ENCODE measurements around the gene KDM1B.
"Not testable (repeated sequence)": the region's sequence is repeated elsewhere in the genome, so short reads cannot be mapped to it uniquely, and the experiment has no call there.

Gene KDM1B

DNA sequence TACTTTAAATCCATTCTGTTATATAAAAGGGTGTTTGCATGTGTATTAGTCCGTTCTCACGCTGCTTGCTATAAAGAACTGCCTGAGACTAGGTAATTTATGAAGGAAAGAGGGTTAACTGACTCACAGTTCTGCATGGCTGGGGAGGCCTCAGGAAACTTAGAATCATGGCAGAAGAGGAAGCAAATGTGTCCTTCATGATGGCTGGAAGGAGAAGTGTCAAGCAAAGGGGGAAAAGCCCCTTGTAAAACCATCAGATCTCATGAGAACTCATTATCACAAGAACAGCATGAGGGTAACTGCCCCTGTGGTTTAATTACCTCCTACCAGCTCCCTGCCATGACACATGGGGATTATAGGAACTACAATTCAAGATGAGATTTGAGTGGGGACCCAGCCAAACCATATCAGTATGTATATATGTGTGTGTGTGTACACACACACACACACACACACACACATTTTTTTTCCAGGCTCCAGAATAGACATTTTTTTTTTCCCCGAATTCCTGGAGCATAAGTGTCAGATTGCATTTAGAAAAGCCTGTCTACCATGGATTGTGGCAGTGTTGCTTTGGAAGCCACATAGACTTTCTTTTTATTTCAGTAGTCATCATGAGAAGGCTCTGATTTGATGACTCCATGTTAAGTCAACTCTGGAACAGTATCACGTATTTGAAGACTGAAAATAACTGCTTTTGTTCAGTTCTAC, 31.5 kb downstream of the KDM1B start:
- no peak for DNase-seq (ENCODE audit: low spot score)

DNA sequence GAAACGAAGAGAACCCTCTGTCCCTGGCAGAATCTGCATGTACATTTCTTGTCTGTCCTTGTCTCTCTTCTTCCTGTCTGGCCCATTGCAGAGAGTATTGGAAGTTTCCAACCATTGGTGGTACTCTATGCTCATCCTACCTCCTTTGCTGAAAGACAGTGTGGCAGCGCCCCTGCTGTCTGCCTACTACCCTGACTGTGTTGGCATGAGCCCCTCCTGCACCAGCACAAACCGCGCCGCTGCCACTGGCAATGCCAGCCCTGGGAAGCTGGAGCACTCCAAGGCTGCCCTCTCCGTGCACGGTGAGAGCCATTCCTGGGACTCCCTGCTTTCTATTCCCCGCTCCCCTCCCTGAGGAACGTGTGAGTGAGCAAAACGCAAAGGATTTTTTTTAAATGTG, 32.5 kb downstream of the KDM1B start:
- no peak for DNase-seq (ENCODE audit: low spot score)

DNA sequence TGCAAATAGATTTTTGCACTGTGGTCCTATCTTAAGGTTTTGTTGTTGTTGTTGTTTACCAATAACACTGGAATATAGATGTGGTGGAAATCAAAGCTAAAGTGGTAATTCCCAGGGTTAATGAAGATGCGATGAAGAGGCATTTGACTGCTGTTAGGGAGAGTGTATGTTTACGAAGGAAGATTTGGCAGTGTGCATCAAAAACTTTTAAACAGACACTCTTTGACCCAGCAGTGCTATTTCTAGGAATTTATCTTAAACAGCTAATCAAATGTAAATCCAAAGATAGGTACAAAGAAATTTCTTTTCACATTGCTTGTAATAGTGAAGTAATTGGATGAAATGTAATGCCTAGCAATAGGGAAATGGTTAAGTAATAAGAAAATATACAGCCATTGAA, 34.0 kb downstream of the KDM1B start:
- DNase-seq (ENCODE audit: low spot score), result no peak

DNA sequence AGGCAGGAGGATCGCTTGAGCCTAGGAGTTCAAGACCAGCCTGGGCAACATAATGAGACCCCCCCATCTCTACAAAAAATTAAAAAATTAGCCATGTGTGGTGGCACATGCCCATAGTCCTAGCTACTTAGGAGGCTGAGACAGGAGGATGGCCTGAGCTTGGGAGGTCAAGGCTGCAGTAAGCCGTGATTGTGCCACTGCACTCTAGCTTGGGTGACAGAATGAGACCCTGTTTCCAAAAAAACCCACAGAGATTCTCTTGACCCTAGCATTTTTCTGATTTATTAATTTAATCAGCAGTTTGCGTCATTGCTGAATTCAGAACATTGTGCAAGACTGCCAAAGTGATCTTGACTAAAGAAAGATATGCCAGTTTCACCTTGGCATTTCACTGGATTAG, 36.8 kb downstream of the KDM1B start:
- no peak for DNase-seq (ENCODE audit: low spot score)

DNA sequence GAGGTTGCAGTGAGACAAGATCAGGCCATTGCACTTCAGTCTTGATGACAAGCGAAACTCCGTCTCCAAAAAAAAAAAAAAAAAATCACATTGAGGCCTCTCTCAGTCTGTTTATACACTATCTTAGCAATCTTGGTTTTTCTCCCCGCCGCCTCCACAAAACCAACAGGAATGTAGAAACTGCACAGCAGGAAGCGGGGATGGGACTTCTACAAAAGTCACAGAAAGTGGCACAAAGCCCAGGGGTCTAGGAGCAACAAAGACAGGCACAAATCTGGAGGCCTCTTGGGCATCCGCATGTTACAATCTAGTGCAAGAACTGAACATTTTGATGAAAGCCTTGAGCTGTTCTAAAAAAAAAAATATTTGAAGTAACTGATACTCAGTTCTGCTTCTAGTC, 48.6 kb downstream of the KDM1B start:
- no peak for DNase-seq (ENCODE audit: low spot score)

DNA sequence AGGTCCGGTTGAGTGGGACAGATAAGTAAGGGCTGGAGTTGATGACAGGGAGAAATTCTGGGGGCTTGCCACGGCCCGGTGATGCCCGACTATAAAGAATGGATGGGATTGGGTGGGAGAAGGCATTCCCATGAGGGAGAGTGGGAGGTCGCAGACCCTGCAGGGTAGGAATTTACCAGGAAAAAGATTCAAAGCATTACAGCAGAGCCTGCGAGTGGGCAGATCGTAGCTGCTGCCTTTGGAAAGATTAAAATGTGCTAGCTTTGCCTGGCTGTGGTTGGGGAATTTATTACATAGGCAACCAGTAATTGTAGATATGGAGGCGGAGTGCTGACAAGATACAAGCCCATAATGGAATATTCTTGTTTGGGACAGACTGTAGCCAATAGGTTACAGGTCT, 49.5 kb downstream of the KDM1B start:
- no peak for DNase-seq (ENCODE audit: low spot score)

DNA sequence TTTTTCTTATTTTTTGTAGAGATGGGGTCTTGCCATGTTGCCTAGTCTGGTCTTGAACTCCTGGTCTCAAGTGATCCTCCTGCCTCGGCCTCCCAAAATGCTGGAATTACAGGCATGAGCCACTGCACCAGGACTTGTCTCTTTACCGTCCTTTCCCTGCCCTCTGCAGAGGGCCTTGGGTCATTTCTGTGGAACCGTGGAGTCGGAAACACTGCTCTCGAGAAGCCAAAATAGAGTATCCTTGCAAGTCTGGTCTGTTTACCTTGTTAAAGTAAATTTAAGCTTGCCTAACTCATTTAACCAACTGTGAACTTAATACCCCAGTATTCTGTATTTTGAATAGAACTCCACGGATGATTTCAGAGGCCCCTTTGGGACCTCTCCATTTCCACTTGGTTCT, 51.4 kb downstream of the KDM1B start:
- DNase-seq (ENCODE audit: low spot score), result no peak

DNA sequence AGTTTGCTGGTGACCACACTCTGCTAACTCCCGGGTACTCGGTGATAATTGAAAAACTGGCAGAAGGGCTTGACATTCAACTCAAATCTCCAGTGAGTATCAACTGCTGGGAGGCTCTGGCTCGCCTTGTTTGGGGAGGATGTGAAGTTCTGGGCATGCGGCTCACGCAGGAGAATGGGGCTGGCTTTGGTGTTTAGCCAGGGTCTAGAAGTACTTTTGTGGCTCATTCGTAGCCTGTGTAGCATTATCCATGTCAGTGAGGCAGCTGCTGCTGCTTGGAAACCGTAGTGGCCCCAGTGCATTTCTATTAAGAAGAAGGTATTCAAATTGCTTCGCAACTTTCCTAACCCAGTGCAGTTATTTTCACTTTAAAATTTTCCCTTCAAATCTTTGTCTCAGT, 52.2 kb downstream of the KDM1B start:
- DNase-seq (ENCODE audit: low spot score), result no peak

DNA sequence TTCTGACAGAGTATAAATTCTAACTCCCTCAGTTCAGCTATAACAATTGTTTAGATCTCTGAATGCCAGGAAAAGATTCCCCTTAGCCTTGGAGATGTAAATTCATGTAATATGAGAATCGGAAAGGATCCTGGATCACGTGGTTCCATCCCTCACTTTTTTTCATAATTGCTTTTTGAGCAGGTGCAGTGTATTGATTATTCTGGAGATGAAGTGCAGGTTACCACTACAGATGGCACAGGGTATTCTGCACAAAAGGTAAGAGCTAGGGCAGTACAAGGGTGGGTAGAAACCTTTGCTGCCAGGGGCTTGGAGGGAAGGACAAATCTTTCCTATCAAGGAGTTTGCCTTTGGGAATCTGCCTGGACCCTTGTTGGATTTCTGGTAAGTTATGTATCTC, 52.7 kb downstream of the KDM1B start:
- DNase-seq (ENCODE audit: low spot score), result no peak

DNA sequence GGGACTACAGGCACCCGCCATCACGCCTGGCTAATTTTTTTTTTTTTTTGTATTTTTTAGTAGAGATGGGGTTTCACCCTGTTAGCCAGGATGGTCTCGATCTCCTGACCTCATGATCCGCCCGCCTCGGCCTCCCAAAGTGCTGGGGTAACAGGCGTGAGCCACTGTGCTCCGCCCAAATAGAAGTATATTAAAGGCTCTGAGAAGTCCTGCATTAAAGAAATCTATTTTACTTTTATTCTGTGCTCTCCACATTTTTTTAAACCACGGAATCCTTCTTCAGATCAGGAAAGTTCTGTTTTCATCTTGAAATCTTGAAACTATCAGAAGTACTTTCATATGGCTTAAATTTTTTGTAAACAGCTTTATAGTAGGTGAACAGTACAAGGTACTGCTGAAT, 53.6 kb downstream of the KDM1B start:
- not testable (repeated sequence) for DNase-seq (ENCODE audit: low spot score)

DNA sequence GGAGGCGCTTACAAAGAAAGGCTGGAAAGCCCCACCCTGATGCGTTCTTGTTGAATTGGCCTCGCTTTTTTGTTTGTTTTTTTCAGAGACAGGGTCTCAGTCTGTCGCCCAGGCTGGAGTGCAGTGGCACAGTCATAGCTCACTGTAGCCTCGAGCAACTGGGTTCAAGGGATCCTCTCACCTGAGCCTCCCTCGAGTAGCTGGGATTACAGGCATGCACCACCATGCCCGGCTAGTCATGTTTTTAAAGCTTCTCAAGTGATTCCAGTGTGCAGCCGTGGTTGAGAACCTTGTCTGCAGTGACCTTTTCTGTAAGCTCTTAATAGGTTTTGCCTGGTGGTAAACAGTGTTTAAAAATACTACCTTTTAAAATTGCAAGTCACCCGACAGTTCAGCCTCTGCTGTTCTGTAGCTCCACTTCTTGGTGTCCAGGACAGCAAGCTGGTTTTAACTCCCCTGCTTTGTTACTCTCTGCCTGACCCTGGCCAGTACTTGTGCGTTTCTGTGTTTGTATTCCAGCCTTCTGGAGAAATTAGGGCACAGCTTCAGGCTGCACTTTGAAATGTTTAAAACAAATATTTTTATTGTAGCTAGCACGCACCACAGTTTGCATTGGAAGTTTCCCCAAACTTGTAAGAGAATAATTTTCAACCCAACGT, 54.4 kb downstream of the KDM1B start:
- DNase-seq (ENCODE audit: low spot score), result no peak

DNA sequence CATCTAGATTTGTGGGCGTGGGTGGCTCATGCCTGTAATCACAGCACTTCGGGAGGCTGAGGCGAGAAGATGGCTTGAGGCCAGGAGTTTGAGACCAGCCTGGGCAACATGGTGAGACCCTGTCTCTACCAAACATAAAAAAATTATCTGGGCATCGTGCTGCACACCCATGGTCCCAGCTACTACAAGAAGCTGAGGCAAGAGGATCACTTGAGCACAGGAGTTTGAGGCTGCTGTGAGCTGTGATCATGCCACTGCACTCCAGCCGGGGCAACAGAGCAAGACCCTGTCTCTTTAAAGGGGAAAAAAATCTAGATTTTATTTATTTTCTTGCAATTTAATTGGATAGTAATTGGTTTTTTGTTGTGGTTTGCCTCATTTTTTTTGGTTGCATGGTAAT, 55.5 kb downstream of the KDM1B start:
- DNase-seq (ENCODE audit: low spot score), result no peak

DNA sequence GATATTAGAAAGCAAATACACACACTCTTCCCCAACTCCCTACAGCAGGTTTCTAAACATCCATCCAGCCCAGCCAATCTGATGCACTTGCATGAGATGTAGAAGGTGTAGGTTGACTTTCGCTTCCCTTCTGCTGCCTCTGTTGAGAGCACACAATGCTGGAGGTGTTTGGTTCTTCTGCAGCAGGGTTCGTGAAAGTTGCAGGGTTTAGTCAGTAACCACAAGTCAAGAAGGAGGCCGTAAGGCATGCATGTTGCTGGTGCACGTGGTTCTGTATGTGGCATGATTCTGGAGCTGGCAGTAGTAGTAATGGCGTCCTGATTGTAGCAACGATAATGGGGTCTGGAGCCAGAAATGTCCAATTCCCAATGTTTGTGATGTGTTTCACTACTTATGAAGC, 56.1 kb downstream of the KDM1B start:
- DNase-seq (ENCODE audit: low spot score), result no peak

DNA sequence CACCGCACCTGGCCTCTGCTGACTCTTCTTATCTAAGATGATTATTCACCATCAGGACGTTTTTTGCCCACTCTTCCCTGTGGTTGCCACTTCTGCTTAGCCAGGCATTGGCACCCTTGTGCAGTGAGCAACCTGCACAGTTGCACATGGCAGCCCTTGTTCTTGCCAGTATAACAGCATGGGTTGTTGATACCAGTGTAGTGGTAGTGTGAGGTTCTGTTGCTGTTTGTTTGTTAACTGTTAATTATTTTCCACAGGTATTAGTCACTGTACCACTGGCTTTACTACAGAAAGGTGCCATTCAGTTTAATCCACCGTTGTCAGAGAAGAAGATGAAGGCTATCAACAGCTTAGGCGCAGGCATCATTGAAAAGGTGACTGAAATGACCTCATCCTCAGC, 57.0 kb downstream of the KDM1B start:
- no peak for DNase-seq (ENCODE audit: low spot score)

DNA sequence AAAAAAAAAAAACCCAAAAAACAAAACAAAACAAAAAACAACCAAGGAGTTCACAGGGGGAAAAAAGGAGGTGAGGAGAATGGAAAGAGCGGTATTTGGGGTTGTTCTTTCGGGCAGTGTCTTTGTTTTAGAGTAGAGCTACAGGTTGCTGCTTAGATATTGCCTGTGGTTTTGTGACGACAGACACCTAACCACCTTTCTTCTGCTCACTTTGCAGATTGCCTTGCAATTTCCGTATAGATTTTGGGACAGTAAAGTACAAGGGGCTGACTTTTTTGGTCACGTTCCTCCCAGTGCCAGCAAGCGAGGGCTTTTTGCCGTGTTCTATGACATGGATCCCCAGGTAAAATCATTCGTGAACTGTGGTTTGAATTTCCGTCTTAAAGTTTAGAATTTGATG, 58.2 kb downstream of the KDM1B start:
- DNase-seq (ENCODE audit: low spot score), result no peak

DNA sequence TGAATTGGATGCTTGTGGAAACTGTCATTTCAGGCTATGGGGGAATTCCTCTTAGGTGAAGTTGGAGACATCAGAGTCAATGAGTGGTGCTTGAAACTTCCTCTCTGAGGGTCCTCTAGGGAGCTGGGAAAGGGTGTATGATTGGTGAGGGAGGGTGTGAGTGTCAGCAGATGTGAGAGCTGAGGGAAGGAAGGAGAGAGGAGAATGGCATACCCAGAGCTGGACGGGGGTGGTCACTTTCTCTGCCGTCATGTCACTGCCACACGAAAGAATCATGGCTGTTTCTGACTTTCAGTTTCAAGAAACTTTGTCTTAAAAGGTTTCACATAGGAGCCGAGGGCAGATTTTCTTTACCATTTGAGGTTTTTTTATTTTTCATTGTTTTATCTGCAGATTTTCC, 58.8 kb downstream of the KDM1B start:
- DNase-seq (ENCODE audit: low spot score), result no peak

DNA sequence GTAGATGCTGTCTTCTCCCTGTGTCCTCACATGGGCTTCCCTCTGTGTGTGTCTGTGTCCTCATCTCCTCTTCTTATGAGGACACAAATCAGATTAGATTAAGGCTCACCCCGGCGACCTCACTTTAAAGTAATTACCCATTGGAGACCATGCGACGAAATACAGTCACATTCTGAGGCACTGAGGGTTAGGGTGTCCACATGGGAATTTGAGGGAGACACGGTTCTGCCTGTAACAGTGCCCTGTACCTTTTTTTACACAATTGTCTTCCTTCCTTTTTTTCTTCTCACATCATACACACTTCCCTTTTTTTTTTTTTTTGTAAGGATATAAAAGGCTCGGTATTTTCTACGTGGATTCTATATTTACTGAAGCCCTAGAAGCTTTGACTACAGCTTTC, 60.2 kb downstream of the KDM1B start:
- no peak for DNase-seq (ENCODE audit: low spot score)

DNA sequence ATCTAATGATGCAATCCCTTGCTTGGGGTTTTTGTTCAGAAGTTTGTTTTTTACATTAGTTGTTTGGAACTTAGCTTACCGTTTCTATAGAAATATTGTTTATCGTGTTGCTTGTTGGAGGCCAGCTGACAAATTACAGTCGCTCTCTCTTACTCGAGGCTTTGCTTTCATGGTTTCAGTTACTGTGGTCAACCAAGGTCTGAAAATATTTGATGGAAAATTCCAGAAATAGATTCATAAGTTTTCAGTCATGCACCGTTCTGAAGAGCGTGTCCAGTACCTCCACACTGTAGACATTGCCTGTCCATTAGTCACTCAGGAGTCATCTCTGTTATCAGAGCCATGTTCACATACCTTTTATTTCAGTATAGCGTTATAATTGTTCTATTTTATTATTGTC, 61.2 kb downstream of the KDM1B start:
- DNase-seq (ENCODE audit: low spot score), result no peak

DNA sequence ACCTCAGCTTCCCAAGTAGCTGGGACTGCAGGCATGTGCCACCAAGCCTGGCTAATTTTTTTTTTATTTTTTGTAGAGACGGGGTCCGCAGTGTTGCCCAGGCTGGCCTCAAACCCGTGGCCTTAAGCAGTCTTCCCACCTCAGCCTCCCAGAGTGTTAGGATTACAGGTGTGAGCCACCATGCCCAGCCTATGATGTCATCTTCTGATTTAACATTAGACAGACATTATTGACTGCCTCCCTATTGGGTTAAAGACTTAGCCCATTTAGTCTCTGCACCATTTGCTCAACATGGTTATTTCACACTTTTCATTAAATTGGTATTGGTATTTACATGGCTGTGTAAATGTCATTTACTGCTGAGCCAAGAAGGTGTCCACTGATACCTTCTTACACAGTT, 63.0 kb downstream of the KDM1B start:
- no peak for DNase-seq (ENCODE audit: low spot score)

DNA sequence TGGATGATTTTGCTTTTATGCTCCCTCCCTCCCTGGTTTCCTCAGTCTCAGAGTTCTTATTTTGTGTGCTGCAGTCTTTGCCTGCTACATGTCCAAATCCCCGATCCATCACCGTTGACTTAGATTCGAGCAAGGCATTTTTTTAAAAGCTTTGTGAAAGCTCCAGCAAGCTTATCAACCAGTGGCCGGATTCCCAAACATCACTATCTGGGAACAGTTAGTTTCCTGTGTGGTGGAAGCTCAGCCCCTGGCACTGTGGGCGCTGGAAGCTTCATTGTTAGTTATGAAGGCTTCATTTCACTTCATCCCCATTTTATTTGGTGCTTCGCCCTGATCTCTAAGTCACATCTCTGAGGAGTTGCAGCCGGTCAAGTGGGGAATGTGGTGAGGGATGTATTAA, 64.4 kb downstream of the KDM1B start:
- no peak for DNase-seq (ENCODE audit: low spot score)

DNA sequence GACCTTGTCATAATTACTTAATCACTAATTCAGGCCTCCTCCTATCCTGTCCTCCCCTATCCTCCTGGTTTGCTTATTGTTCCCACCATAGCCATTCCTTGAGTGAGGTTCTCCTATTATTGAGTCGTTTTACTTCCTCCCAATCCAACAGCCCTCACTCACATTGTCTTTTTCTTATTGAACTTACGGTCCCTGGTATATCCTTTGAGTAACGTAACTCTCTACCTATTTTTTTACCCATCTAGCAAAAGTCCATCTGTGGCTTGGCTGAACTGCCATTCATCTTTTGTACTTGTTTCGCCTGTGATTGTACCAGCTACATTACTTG, 66.0 kb downstream of the KDM1B start:
- DNase-seq (ENCODE audit: low spot score), result no peak

DNA sequence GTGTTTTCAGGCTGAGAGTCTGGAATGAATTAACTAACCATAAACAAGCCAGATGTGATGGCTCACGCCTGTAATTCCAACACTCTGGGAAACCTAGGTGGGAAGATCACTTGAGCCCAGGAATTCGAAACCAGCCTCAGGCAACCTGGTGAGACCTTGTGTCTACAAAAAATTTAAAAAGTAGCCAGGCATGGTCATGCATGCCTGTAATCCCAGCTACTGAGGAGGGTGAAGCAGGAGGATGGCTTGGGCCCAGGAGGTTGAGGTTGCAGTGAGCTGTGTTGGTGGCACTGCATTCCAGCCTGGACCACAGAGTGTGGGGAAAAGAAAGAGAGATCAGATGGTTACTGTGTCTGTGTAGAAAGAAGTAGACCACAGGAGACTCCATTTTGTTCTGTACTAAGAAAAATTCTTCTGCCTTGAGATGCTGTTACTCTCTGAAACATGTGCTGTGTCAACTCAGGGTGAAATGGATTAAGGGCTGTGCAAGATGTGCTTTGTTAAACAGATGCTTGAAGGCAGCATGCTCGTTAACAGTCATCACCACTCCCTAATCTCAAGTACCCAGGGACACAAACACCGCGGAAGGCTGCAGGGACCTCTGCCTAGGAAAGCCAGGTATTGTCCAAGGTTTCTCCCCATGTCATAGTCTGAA, 71.4 kb downstream of the KDM1B start:
- DNase-seq (ENCODE audit: low spot score), result not testable (repeated sequence)

DNA sequence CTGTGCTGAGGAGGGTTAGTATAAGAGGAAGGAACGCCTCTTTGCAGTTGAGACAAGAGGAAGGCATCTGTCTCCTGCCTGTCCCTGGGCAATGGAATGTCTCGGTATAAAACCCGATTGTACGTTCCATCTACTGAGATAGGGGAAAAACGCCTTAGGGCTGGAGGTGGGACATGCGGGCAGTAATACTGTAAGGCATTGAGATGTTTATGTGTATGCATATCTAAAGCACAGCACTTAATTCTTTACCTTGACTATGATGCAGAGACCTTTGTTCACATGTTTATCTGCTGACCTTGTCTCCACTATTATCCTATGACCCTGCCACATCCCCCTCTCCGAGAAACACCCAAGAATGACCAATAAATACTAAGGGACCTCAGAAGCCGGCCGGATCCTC, 71.9 kb downstream of the KDM1B start:
- not testable (repeated sequence) for DNase-seq (ENCODE audit: low spot score)

DNA sequence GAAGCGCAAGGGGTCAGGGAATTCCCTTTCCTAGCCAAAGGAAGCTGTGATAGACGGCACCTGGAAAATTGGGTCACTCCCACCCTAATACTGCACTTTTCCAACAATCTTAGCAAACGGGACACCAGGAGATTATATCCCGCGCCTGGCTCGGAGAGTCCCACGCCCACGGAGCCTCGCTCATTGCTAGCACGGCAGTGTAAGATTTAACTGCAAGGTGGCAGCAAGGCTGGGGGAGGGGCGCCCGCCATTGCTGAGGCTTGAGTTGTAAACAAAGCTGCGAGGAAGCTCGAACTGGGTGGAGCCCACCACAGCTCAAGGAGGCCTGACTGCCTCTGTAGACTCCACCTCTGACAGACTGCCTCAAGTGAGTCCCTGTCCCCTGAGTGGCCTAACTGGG, 73.4 kb downstream of the KDM1B start:
- not testable (repeated sequence) for DNase-seq (ENCODE audit: low spot score)

Measured in hematopoietic multipotent progenitor cell treated with erythropoietin and hydrocortisone succinate and interleukin-3 and kit ligand, for 17 days (in vitro differentiated cells).